Measurements from ENCODE around the gene CROCC2.

GRCh38 chr2:241035142-241035817 lies 129.1 kb downstream of the CROCC2 start:
- TF ChIP-seq CTCF (IDR thresholded peaks at IDR 0.05) (no peak), POLR2AphosphoS5 (IDR thresholded peaks at IDR 0.05) (no peak), POLR2A (IDR thresholded peaks at IDR 0.05) (no peak)
